IMR-90 (cell line): Measurements from ENCODE around the gene ALDH2. TPM values are rescaled to one million over a fixed set of nuclear protein-coding genes. Genes with fewer than 3 reads are reported as not detected.

ENCODE experiments used
- ATAC-seq: fragments of 200-7000 bp; cut with Tn5 transposase; 2 replicates; pipeline ENCODE4 v1.9.1; 2020; ENCODE audit warnings: low read depth, mild to moderate bottlenecking, moderate library complexity
- BruUV-seq: library from RNA; stranded (reverse); fragments of 400-500 nt; replicated peaks from 2 replicates; lab custom pipeline; 2021; lab: Mats Ljungman, UMichigan
- CTCF ChIA-PET: fragments of 300-600 bp; formaldehyde crosslinking; extraction: SDS; loops from one replicate; lab custom pipeline; 2021; ENCODE audit warnings: antibody characterized with exemption; lab: Yijun Ruan, JAX
- POLR2A ChIA-PET: fragments of 300-600 bp; sonication (Branson Sonifier 250); formaldehyde crosslinking; loops from one replicate; lab custom pipeline; 2022; ENCODE audit warnings: antibody characterized with exemption; ENCODE audit not compliant: unreplicated experiment; lab: Charles Lee
- DNase-seq: peaks from one replicate; pipeline ENCODE4 v3.0.0; 2013
- H2AFZ ChIP-seq: replicated peaks from 2 replicates; pipeline ENCODE3; 2013; ENCODE audit warnings: low read length, mild to moderate bottlenecking; ENCODE audit not compliant: poor library complexity
- H2AK5ac ChIP-seq: 2 replicates; pipeline ENCODE4 v1.6.1; 2013; ENCODE audit warnings: low read depth, low read length, inconsistent platforms
- H2AK9ac ChIP-seq: replicated peaks from 2 replicates; pipeline ENCODE3; 2013; ENCODE audit warnings: mild to moderate bottlenecking, low read depth, low read length, moderate library complexity; ENCODE audit not compliant: poor library complexity
- H2BK120ac ChIP-seq: 2 replicates; pipeline ENCODE4 v1.6.1; 2013; ENCODE audit warnings: low read depth, low read length, inconsistent platforms
- H2BK15ac ChIP-seq: 3 replicates; pipeline ENCODE4 v1.6.1; 2013; ENCODE audit warnings: low read depth, low read length, inconsistent platforms
- H2BK20ac ChIP-seq: 2 replicates; pipeline ENCODE4 v1.6.1; 2013; ENCODE audit warnings: low read depth, mild to moderate bottlenecking, inconsistent platforms, low read length, moderate library complexity
- H2BK5ac ChIP-seq: 2 replicates; pipeline ENCODE4 v1.6.1; 2013; ENCODE audit warnings: mild to moderate bottlenecking, low read depth, low read length, inconsistent platforms; ENCODE audit not compliant: poor library complexity, severe bottlenecking
- H3K14ac ChIP-seq: replicated peaks from 2 replicates; pipeline ENCODE4 v1.6.1; 2013; ENCODE audit warnings: low read depth, low read length, inconsistent platforms
- H3K18ac ChIP-seq: 2 replicates; pipeline ENCODE4 v1.6.1; 2013; ENCODE audit warnings: low read depth, low read length, control low read depth
- H3K23ac ChIP-seq: 2 replicates; pipeline ENCODE4 v1.6.1; 2013; ENCODE audit warnings: low read depth, low read length, inconsistent platforms
- H3K27ac ChIP-seq: 2 replicates; pipeline ENCODE4 v1.5.1; 2013; ENCODE audit warnings: mild to moderate bottlenecking, control low read depth, low read length; ENCODE audit not compliant: insufficient read depth
- H3K27me3 ChIP-seq: 2 replicates; pipeline ENCODE4 v1.6.1; 2013; ENCODE audit warnings: low read length; ENCODE audit not compliant: control insufficient read depth, insufficient read depth
- H3K36me3 ChIP-seq: 2 replicates; pipeline ENCODE4 v1.6.1; 2013; ENCODE audit warnings: low read length, mixed read lengths; ENCODE audit not compliant: control insufficient read depth, insufficient read depth
- H3K4ac ChIP-seq: 2 replicates; pipeline ENCODE4 v1.6.1; 2013; ENCODE audit warnings: low read depth, low read length, inconsistent platforms
- H3K4me1 ChIP-seq: 2 replicates; pipeline ENCODE4 v1.6.1; 2013; ENCODE audit warnings: low read length, mixed read lengths; ENCODE audit not compliant: control insufficient read depth, insufficient read depth
- H3K4me2 ChIP-seq: 2 replicates; pipeline ENCODE4 v1.6.1; 2013; ENCODE audit warnings: low read depth, mild to moderate bottlenecking, control low read depth, low read length, moderate library complexity
- H3K4me3 ChIP-seq: 2 replicates; pipeline ENCODE4 v1.5.1; 2013; ENCODE audit warnings: low read depth, mild to moderate bottlenecking, control low read depth, low read length, moderate library complexity; ENCODE audit not compliant: insufficient read depth
- H3K56ac ChIP-seq: 2 replicates; pipeline ENCODE4 v1.6.1; 2013; ENCODE audit warnings: low read length, inconsistent platforms; ENCODE audit not compliant: insufficient read depth; ENCODE audit errors: extremely low read depth
- H3K79me1 ChIP-seq, 2 experiments: 2 replicates each; pipeline ENCODE4 v1.6.1; 2013; ENCODE audit warnings: low read length in 2 of 2, inconsistent platforms in 1 of 2, low read depth in 1 of 2
- H3K9ac ChIP-seq: 2 replicates; pipeline ENCODE4 v1.6.1; 2013; ENCODE audit warnings: low read depth, low read length, control low read depth
- H3K9me1 ChIP-seq: 2 replicates; pipeline ENCODE4 v1.6.1; 2013; ENCODE audit warnings: low read length, inconsistent platforms; ENCODE audit not compliant: insufficient read depth
- H3K9me3 ChIP-seq: 2 replicates; pipeline ENCODE4 v1.6.1; 2013; ENCODE audit warnings: low read length; ENCODE audit not compliant: control insufficient read depth, insufficient read depth
- H4K20me1 ChIP-seq: 2 replicates; pipeline ENCODE4 v1.6.1; 2013; ENCODE audit warnings: low read length, inconsistent platforms; ENCODE audit not compliant: insufficient read depth
- H4K5ac ChIP-seq: 2 replicates; pipeline ENCODE4 v1.6.1; 2013; ENCODE audit warnings: mild to moderate bottlenecking, low read depth, low read length, control low read depth
- H4K8ac ChIP-seq, 2 experiments: 2 replicates each; pipeline ENCODE4 v1.6.1; 2013; ENCODE audit warnings: low read depth in 2 of 2, low read length in 2 of 2, control low read depth in 1 of 2, inconsistent platforms in 1 of 2
- H4K91ac ChIP-seq: 2 replicates; pipeline ENCODE4 v1.6.1; 2013; ENCODE audit warnings: low read depth, low read length, inconsistent platforms; ENCODE audit not compliant: insufficient read depth
- RFX5 ChIP-seq: IDR thresholded peaks from 2 replicates; pipeline ENCODE4 v1.8.0; 2012; ENCODE audit warnings: low read depth, mild to moderate bottlenecking, low read length, moderate library complexity
- WGBS, 2 experiments: methylation state at CpG; one replicate each; pipeline versions ENCODE4 v1.1.5 to v1.1.7; 2013; ENCODE audit warnings: missing lambda C conversion rate in 2 of 2; ENCODE audit not compliant: insufficient read length in 1 of 2; ENCODE audit errors: extremely low coverage in 2 of 2; 5-methylcytosine and 5-hydroxymethylcytosine counted together
- dilution Hi-C: fragments of 300-500 bp; cut with HindIII; formaldehyde crosslinking; loops from one replicate; pipeline ENCODE4 v1.14.3; 2018; ENCODE audit warnings: low sequenced_read_pairs; ENCODE audit not compliant: unreplicated experiment
- in situ Hi-C: fragments of 300-500 bp; cut with MboI; formaldehyde crosslinking; loops from 3 replicates; pipeline ENCODE4 v1.14.3; 2019; ENCODE audit warnings: low sequenced_read_pairs, inconsistent platforms, mixed read lengths
- intact Hi-C: fragments of 100-400 bp; cut with micrococcal nuclease; formaldehyde crosslinking; loops from 2 replicates; pipeline ENCODE4 v1.10.0; 2022
- polyA plus RNA-seq, 3 experiments: library from polyadenylated mRNA; depleted of rRNA; stranded (reverse); fragments of >200 nt; gene quantifications; 2 replicates each; pipeline ENCODE4 v1.2.3, GENCODE V29; 2012; ENCODE audit warnings: low replicate concordance in 1 of 3
- total RNA-seq: library from RNA; depleted of rRNA; stranded (reverse); fragments of >200 nt; gene quantifications from 2 replicates; pipeline ENCODE4 v1.2.3, GENCODE V29; 2012
- TF ChIP-seq, protein P1 (sequence below): conservative IDR thresholded peaks from 2 replicates; pipeline ENCODE4 v1.5.1; 2012; ENCODE audit warnings: mild to moderate bottlenecking, low read depth, low read length, improper control_type of control experiment

Gene ALDH2
- total and polyA plus RNA-seq, 2 of the 4 experiments (the other 2 are of a cell fraction): 16.0 to 41.2 TPM

- H2BK5ac ChIP-seq: no peak overlapping the region
- no TSS peak for BruUV-seq
- no peak overlapping the region for H3K14ac ChIP-seq
- no peak overlapping the region for H2AFZ ChIP-seq
- ATAC-seq (no peak), DNase-seq (no peak)
- dilution Hi-C loops (no loop called here), in situ Hi-C loops (no loop called here), intact Hi-C loops (no loop called here)
- H3K27ac ChIP-seq: no peak overlapping the region
- no peak overlapping the region for H2AK5ac ChIP-seq
- CTCF ChIA-PET: interaction anchor here (0.7 kb wide), 1 partner anchor 9 kb away, joined by 3 read pairs; no protein-coding TSS in a partner anchor
- H3K56ac ChIP-seq: no peak overlapping the region
- H3K36me3 ChIP-seq: peaks cover 38% of the 10 kb centered on the region
- no peak overlapping the region for H2BK20ac ChIP-seq
- H3K4me1 ChIP-seq: no peaks in the 10 kb centered on the region
- 68% methylated on average over 3 of the region's 8 CpGs; no CpG with 5 or more reads in 1 of the 2 experiments for WGBS, 2 experiments
- no peaks in the 10 kb centered on the region for H3K9me1 ChIP-seq
- TF ChIP-seq, protein P1, sequence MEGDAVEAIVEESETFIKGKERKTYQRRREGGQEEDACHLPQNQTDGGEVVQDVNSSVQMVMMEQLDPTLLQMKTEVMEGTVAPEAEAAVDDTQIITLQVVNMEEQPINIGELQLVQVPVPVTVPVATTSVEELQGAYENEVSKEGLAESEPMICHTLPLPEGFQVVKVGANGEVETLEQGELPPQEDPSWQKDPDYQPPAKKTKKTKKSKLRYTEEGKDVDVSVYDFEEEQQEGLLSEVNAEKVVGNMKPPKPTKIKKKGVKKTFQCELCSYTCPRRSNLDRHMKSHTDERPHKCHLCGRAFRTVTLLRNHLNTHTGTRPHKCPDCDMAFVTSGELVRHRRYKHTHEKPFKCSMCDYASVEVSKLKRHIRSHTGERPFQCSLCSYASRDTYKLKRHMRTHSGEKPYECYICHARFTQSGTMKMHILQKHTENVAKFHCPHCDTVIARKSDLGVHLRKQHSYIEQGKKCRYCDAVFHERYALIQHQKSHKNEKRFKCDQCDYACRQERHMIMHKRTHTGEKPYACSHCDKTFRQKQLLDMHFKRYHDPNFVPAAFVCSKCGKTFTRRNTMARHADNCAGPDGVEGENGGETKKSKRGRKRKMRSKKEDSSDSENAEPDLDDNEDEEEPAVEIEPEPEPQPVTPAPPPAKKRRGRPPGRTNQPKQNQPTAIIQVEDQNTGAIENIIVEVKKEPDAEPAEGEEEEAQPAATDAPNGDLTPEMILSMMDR: no peak
- no peak for TF ChIP-seq RFX5
- H4K91ac ChIP-seq: no peak overlapping the region
- H3K18ac ChIP-seq: no peak overlapping the region
- H2BK15ac ChIP-seq: no peak overlapping the region
- H3K27me3 ChIP-seq: no peaks in the 10 kb centered on the region
- H4K8ac ChIP-seq: no peak overlapping the region
- no peak overlapping the region for H3K4me2 ChIP-seq
- no peak overlapping the region for H4K5ac ChIP-seq
- H2BK120ac ChIP-seq: no peak overlapping the region
- no peaks in the 10 kb centered on the region for H3K79me1 ChIP-seq
- no peaks in the 10 kb centered on the region for H4K20me1 ChIP-seq
- no peak overlapping the region for H3K4ac ChIP-seq
- H3K9me3 ChIP-seq: no peaks in the 10 kb centered on the region
- H2AK9ac ChIP-seq: no peak overlapping the region
- no peak overlapping the region for H3K4me3 ChIP-seq
- H3K9ac ChIP-seq: no peak overlapping the region
- H3K23ac ChIP-seq: no peak overlapping the region
- POLR2A ChIA-PET: interaction anchor here (0.5 kb wide), 1 partner anchor 148 kb away, joined by 9 read pairs; no protein-coding TSS in a partner anchor
Measured at GRCh38 chr12:111733340-111733915, 33.3 kb upstream of the ALDH2 start.
